HepG2 (cell line): ENCODE data around the gene TULP4. TPM values are rescaled to one million over a fixed set of nuclear protein-coding genes. Genes with fewer than 3 reads are reported as not detected.

ENCODE experiments used
- ATAC-seq: fragments of 200-7000 bp; cut with Tn5 transposase; 3 replicates; pipeline ENCODE4 v1.9.1; 2020; ENCODE audit warnings: mild to moderate bottlenecking, moderate library complexity
- BruUV-seq: library from RNA; stranded (reverse); fragments of 400-500 nt; replicated peaks from 2 replicates; lab custom pipeline; 2021; lab: Mats Ljungman, UMichigan
- CTCF ChIA-PET: fragments of 300-600 bp; formaldehyde crosslinking; extraction: SDS; loops from one replicate; lab custom pipeline; 2021; ENCODE audit warnings: low total read pairs, inconsistent platforms, low intra/inter-chr PET ratio; lab: Yijun Ruan, JAX
- POLR2A ChIA-PET: fragments of 350-600 bp; sonication (Branson Sonifier 250); formaldehyde crosslinking; loops from one replicate; lab custom pipeline; 2020; ENCODE audit warnings: antibody characterized with exemption, inconsistent platforms; lab: Yijun Ruan, JAX
- DNase-seq: peaks from one replicate; pipeline ENCODE4 v3.0.0-alpha.2; 2015; ENCODE audit warnings: low spot score
- FAIRE-seq: peaks from 3 replicates; lab custom pipeline; 2011; peaks lifted over from hg19 to GRCh38; lab: Jason Lieb, UNC
- H2AFZ ChIP-seq: one replicate; pipeline ENCODE4 v1.6.1; 2011; ENCODE audit warnings: low read length, inconsistent platforms
- H3K27ac ChIP-seq: fragments of 300-600 bp; 3 replicates; pipeline ENCODE4 v1.8.0; 2011; ENCODE audit warnings: mixed run types, mild to moderate bottlenecking, mixed read lengths, low read length, inconsistent platforms; ENCODE audit not compliant: insufficient read depth; ENCODE audit errors: extremely low read length
- H3K27me3 ChIP-seq, 2 experiments: fragments of 200-600 bp in 1 of 2; 2 replicates in 1 of 2; 3 replicates in 1 of 2; pipeline versions ENCODE4 v1.6.0 to v1.8.0; 2011; ENCODE audit warnings: low read length in 2 of 2, mild to moderate bottlenecking in 2 of 2, moderate library complexity in 2 of 2, inconsistent platforms in 1 of 2; ENCODE audit not compliant: insufficient read depth in 2 of 2, control insufficient read depth in 1 of 2
- H3K36me3 ChIP-seq, 2 experiments: fragments of 200-600 bp in 1 of 2; replicated peaks in 1 of 2; 2 replicates in 1 of 2; 3 replicates in 1 of 2; pipeline versions ENCODE4 v1.5.1 to v1.8.0; 2011; ENCODE audit warnings: low read length in 2 of 2, inconsistent platforms in 1 of 2; ENCODE audit not compliant: insufficient read depth in 2 of 2, control insufficient read depth in 1 of 2
- H3K4me1 ChIP-seq: 2 replicates; pipeline ENCODE4 v1.5.1; 2012; ENCODE audit warnings: low read length, inconsistent platforms; ENCODE audit not compliant: insufficient read depth
- H3K4me2 ChIP-seq: 2 replicates; pipeline ENCODE4 v1.6.0; 2011; ENCODE audit warnings: low read depth, low read length, inconsistent platforms
- H3K4me3 ChIP-seq, 3 experiments: fragments of 200-600 bp in 1 of 3; sonication (generic), shearing (Covaris generic) in 1 of 3; replicated peaks in 1 of 3; 2 replicates each; pipeline ENCODE4 v1.5.1; 2011 to 2016; ENCODE audit warnings: low read length in 3 of 3, inconsistent platforms in 2 of 3, low read depth in 2 of 3, mild to moderate bottlenecking in 2 of 3, control low read depth in 1 of 3, mixed read lengths in 1 of 3; ENCODE audit not compliant: insufficient read depth in 1 of 3
- H3K79me2 ChIP-seq: one replicate; pipeline ENCODE4 v1.6.1; 2011; ENCODE audit warnings: low read length, inconsistent platforms; ENCODE audit not compliant: insufficient read depth
- H3K9ac ChIP-seq: 2 replicates; pipeline ENCODE4 v1.6.0; 2011; ENCODE audit warnings: mild to moderate bottlenecking, low read depth, low read length, inconsistent platforms; ENCODE audit not compliant: insufficient read depth
- H3K9me3 ChIP-seq: 2 replicates; pipeline ENCODE4 v1.5.1; 2012; ENCODE audit warnings: mild to moderate bottlenecking, low read length
- H4K20me1 ChIP-seq: 2 replicates; pipeline ENCODE4 v1.6.0; 2011; ENCODE audit warnings: inconsistent platforms, mild to moderate bottlenecking, low read length, moderate library complexity; ENCODE audit not compliant: insufficient read depth
- ATF1 ChIP-seq: IDR thresholded peaks from 2 replicates; pipeline ENCODE4 v1.6.1; 2016; ENCODE audit warnings: mild to moderate bottlenecking, control low read depth
- ATM ChIP-seq: fragments of 450-650 bp; IDR thresholded peaks from 2 replicates; pipeline ENCODE4 v1.7.1; 2017; ENCODE audit warnings: mild to moderate bottlenecking, borderline replicate concordance
- CREM ChIP-seq, 2 experiments: sonication (generic) in 1 of 2; formaldehyde crosslinking in 1 of 2; IDR thresholded peaks; 2 replicates each; pipeline versions ENCODE4 v1.4.0 to v1.6.1; 2016 to 2020; ENCODE audit warnings: antibody characterized with exemption in 1 of 2, mild to moderate bottlenecking in 1 of 2, missing genetic modification reagents in 1 of 2
- FLYWCH1 ChIP-seq: sonication (generic); formaldehyde crosslinking; IDR thresholded peaks from 2 replicates; pipeline ENCODE4 v1.8.1; 2023; ENCODE audit warnings: mild to moderate bottlenecking, missing genetic modification reagents
- FOXK2 ChIP-seq: fragments of 450-650 bp; IDR thresholded peaks from 2 replicates; pipeline ENCODE4 v1.6.1; 2016
- HNF1A ChIP-seq, 2 experiments: sonication (generic) in 1 of 2; formaldehyde crosslinking in 1 of 2; IDR thresholded peaks; 2 replicates each; pipeline versions ENCODE4 v1.4.0 to v1.6.1; 2016 to 2020; ENCODE audit warnings: borderline replicate concordance in 1 of 2, low read depth in 1 of 2, mild to moderate bottlenecking in 1 of 2, missing genetic modification reagents in 1 of 2
- KLF12 ChIP-seq: sonication (generic); formaldehyde crosslinking; IDR thresholded peaks from 2 replicates; pipeline ENCODE4 v1.4.0; 2020; ENCODE audit warnings: missing genetic modification reagents, borderline replicate concordance
- MAFF ChIP-seq: IDR thresholded peaks from 2 replicates; pipeline ENCODE4 v1.6.1; 2011; ENCODE audit warnings: low read depth, low read length, improper control_type of control experiment
- PHF8 ChIP-seq: sonication (generic); formaldehyde crosslinking; IDR thresholded peaks from 2 replicates; pipeline ENCODE4 v1.5.0; 2020; ENCODE audit warnings: missing genetic modification reagents
- RNF2 ChIP-seq: fragments of 450-650 bp; conservative IDR thresholded peaks from 2 replicates; pipeline ENCODE4 v1.6.1; 2016; ENCODE audit warnings: low read depth
- RXRB ChIP-seq: IDR thresholded peaks from 2 replicates; pipeline ENCODE4 v1.6.1; 2016; ENCODE audit warnings: borderline replicate concordance, missing genetic modification reagents, missing compliant biosample characterization
- STAT6 ChIP-seq: sonication (generic); formaldehyde crosslinking; IDR thresholded peaks from 2 replicates; pipeline ENCODE4 v1.4.0; 2020; ENCODE audit warnings: missing genetic modification reagents, mild to moderate bottlenecking, borderline replicate concordance
- ZMAT3 ChIP-seq: sonication (generic); formaldehyde crosslinking; conservative IDR thresholded peaks from 2 replicates; pipeline ENCODE4 v1.7.0; 2021; ENCODE audit warnings: missing genetic modification reagents
- ZNF652 ChIP-seq: IDR thresholded peaks from 2 replicates; pipeline ENCODE4 v1.6.1; 2016; ENCODE audit warnings: low read depth, borderline replicate concordance
- ZNF790 ChIP-seq: sonication (generic); formaldehyde crosslinking; IDR thresholded peaks from 2 replicates; pipeline ENCODE4 v1.8.0; 2022; ENCODE audit warnings: missing genetic modification reagents, mild to moderate bottlenecking, borderline replicate concordance
- ZSCAN20 ChIP-seq: sonication (generic); formaldehyde crosslinking; IDR thresholded peaks from 2 replicates; pipeline ENCODE4 v1.4.0; 2020; ENCODE audit warnings: missing genetic modification reagents, mild to moderate bottlenecking, borderline replicate concordance
- whole genome bisulfite sequencing: methylation state at CpG from one replicate; pipeline ENCODE4 v1.1.6; 2017; ENCODE audit warnings: low lambda C conversion rate; 5-methylcytosine and 5-hydroxymethylcytosine counted together
- in situ Hi-C: cut with HindIII; loops from 2 replicates; pipeline ENCODE4 v1.10.0; 2017; ENCODE audit warnings: low pct_unique_long_range_greater_than_20kb; ENCODE audit not compliant: extremely low pct_ligation_motif_present
- intact Hi-C: fragments of 100-400 bp; cut with micrococcal nuclease; formaldehyde crosslinking; loops from one replicate; pipeline ENCODE4 v1.10.0; 2022; ENCODE audit not compliant: unreplicated experiment
- polyA plus RNA-seq, 8 experiments: library from polyadenylated mRNA; depleted of rRNA in 3 of 8; stranded (reverse) in 7 of 8; unstranded in 1 of 8; fragments of >200 nt; fragmentation: Illumina TruSeq in 4 of 8; extraction: Trizol in 4 of 8; gene quantifications; 2 replicates each; pipeline versions ENCODE4 v1.2.1 to v1.2.3, GENCODE V29; 2011 to 2016; ENCODE audit warnings: low read depth in 4 of 8, missing spikeins in 1 of 8, mixed read lengths in 1 of 8; ENCODE audit not compliant: insufficient read depth in 1 of 8
- total RNA-seq, 5 experiments: library from RNA; depleted of rRNA; stranded (reverse); fragments of >200 nt; fragmentation: Illumina TruSeq; extraction: Trizol; gene quantifications; 2 replicates each; pipeline ENCODE4 v1.2.3, GENCODE V29; 2016; ENCODE audit warnings: low read depth in 1 of 5

Gene TULP4
- total and polyA plus RNA-seq, 2 of the 13 experiments (the other 11 are each of a cell fraction or from before 2014, with no cell fraction given): 21.1 to 122 TPM

DNA sequence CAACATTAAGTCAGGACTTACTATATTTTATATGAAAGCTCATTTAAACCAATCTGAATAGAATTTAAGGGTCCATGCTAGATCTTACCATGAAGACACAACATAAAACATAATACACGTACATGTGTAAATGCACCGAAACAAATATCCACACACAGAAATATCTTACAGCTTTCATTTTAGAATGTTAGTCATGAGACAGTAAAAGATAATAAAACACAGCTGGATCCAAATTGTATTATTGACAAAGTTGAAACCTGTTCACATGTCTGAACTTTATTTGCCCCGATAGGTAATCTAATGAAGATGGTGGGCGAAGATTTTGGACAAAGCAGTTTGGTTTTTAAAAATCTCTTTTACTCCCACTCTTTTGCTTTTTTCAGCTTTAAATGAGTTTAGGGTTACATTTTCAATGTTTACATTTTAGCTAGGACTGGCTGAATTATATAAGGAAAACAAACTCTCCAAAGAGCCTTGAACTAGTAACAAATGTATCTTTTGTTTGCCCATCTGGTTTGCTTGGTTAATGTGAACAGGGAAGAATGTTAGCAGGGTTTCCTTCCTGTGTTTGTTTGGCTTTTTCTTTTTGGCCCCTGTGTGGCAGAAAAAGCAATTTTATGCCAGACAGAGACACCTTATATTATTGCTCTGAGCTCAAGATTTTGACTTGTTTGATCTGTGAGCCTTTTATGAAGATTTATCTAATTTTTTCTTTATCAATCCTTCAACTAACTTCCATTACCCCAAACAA is 242.5 kb downstream of the TULP4 start:
- DNase-seq (peak; percentile 96), ATAC-seq (peak; percentile 84), FAIRE-seq (peak; percentile 83)
- H3K36me3 ChIP-seq: no peaks in the 10 kb centered on the region
- intact Hi-C loops (loop anchor here (2.0 kb wide), 1 partner anchor 18 kb away; no protein-coding TSS in a partner anchor), in situ Hi-C loops (no loop called here)
- CTCF ChIA-PET: no interaction called here
- H4K20me1 ChIP-seq: no peaks in the 10 kb centered on the region
- peak overlapping the region; percentile 31 for H3K9ac ChIP-seq
- H3K4me1 ChIP-seq: peaks cover 78% of the 10 kb centered on the region
- WGBS: 46% methylated on average over 4 of the region's 4 CpGs
- H3K79me2 ChIP-seq: peaks cover 2% of the 10 kb centered on the region
- no peaks in the 10 kb centered on the region for H3K27me3 ChIP-seq
- no peak overlapping the region for H2AFZ ChIP-seq
- no peaks in the 10 kb centered on the region for H3K9me3 ChIP-seq
- H3K4me2 ChIP-seq: peak overlapping the region; percentile 58
- peak overlapping the region in 2 of 3 experiments; percentile 13 to 33; a peak in 3 of 6 replicates for H3K4me3 ChIP-seq
- BruUV-seq: no TSS peak
- H3K27ac ChIP-seq: peak overlapping the region; percentile 77
- POLR2A ChIA-PET: interaction anchor here (0.9 to 2.1 kb wide), 9 partner anchors 9 to 21 kb away, joined by 3 to 14 read pairs (median 6); no protein-coding TSS in a partner anchor
- no peak for TF ChIP-seq FLYWCH1 (CRISPR knock-in tag)
- TF ChIP-seq STAT6 (CRISPR knock-in tag): peak; percentile 64; the same call in 1 of the 2 replicates
- peak; percentile 90 for TF ChIP-seq FOXK2
- TF ChIP-seq PHF8: no peak
- TF ChIP-seq KLF12 (CRISPR knock-in tag): 0 out of 2 replicates have a peak, but pooled peaks have one; percentile 45
- peak; percentile 34; the same call in 1 of the 2 replicates for TF ChIP-seq ATM
- TF ChIP-seq HNF1A (IDR thresholded peaks at IDR 0.05; ENCODE audit: low read depth): 0 out of 2 replicates have a peak, but pooled peaks have one; percentile 19
- peak; percentile 64; the same call in 1 of the 2 replicates for TF ChIP-seq HNF1A (CRISPR knock-in tag; IDR thresholded peaks at IDR 0.05; ENCODE audit: borderline replicate concordance)
- no peak for TF ChIP-seq RNF2
- peak; percentile 76 for TF ChIP-seq ATF1 (CRISPR knock-in tag)
- TF ChIP-seq ZSCAN20 (CRISPR knock-in tag): no peak
- no peak for TF ChIP-seq MAFF
- no peak for TF ChIP-seq ZNF790 (CRISPR knock-in tag)
- TF ChIP-seq ZMAT3 (CRISPR knock-in tag): peak; percentile 71; the same call in 1 of the 2 replicates
- peak; percentile 65; the same call in 1 of the 2 replicates for TF ChIP-seq ZNF652 (CRISPR knock-in tag)
- TF ChIP-seq CREM (IDR thresholded peaks at IDR 0.05): peak; percentile 86
- TF ChIP-seq CREM (CRISPR knock-in tag; IDR thresholded peaks at IDR 0.05): no peak
- TF ChIP-seq RXRB (CRISPR knock-in tag): peak; percentile 96
